Spleen (tissue), 11 donors: ENCODE results near the gene MYO18A. TPM values are rescaled to one million over a fixed set of nuclear protein-coding genes. Genes with fewer than 3 reads are reported as not detected.
"Not testable (repeated sequence)": the region's sequence is repeated elsewhere in the genome, so short reads cannot be mapped to it uniquely, and the experiment has no call there.

Source experiments
- DNase-seq: peaks from one replicate; pipeline ENCODE4 v3.0.0-alpha.2; 2020
- H3K27ac ChIP-seq, 8 donors: fragments of 200-600 bp; sonication (generic) in 7 of 8; 1 replicate in 4 of 8; 2 replicates in 4 of 8; pipeline versions ENCODE4 v1.5.0 to v1.8.0; 2016 to 2021; ENCODE audit warnings: inconsistent platforms in 4 of 8, mild to moderate bottlenecking in 4 of 8, moderate library complexity in 1 of 8
- H3K27me3 ChIP-seq, 7 donors: fragments of 200-600 bp; sonication (generic) in 6 of 7; replicated peaks in 1 of 7; 1 replicate in 4 of 7; 2 replicates in 3 of 7; pipeline versions ENCODE4 v1.5.0 to v1.8.0; 2016 to 2021; ENCODE audit warnings: inconsistent platforms in 3 of 7, mild to moderate bottlenecking in 1 of 7
- H3K36me3 ChIP-seq, 6 donors: fragments of 200-600 bp; sonication (generic) in 5 of 6; 1 replicate in 4 of 6; 2 replicates in 2 of 6; pipeline versions ENCODE4 v1.5.0 to v1.8.0; 2016 to 2021; ENCODE audit warnings: inconsistent platforms in 2 of 6
- H3K4me1 ChIP-seq, 6 donors: fragments of 200-600 bp; sonication (generic) in 5 of 6; 1 replicate in 3 of 6; 2 replicates in 3 of 6; pipeline versions ENCODE4 v1.5.0 to v1.8.0; 2016 to 2021; ENCODE audit warnings: inconsistent platforms in 3 of 6
- H3K4me3 ChIP-seq, 8 donors: fragments of 200-600 bp; sonication (generic) in 7 of 8; 1 replicate in 4 of 8; 2 replicates in 4 of 8; pipeline versions ENCODE4 v1.5.0 to v1.8.0; 2016 to 2021; ENCODE audit warnings: inconsistent platforms in 4 of 8, mild to moderate bottlenecking in 4 of 8, moderate library complexity in 2 of 8
- H3K9me3 ChIP-seq, 8 donors: fragments of 200-600 bp; sonication (generic) in 7 of 8; 1 replicate in 4 of 8; 2 replicates in 4 of 8; pipeline versions ENCODE4 v1.5.0 to v1.8.0; 2016 to 2021; ENCODE audit warnings: inconsistent platforms in 4 of 8
- CTCF ChIP-seq, 11 experiments: fragments of 200-600 bp in 7 of 11; fragments of 450-650 bp in 4 of 11; sonication (generic) in 4 of 11; IDR thresholded peaks in 8 of 11; conservative IDR thresholded peaks in 3 of 11; 1 replicate in 7 of 11; 2 replicates in 4 of 11; pipeline versions ENCODE4 v1.4.0 to v1.8.0; 2016 to 2021; ENCODE audit warnings: antibody characterized with exemption in 11 of 11, inconsistent platforms in 4 of 11, mild to moderate bottlenecking in 1 of 11
- POLR2A ChIP-seq, 3 donors: fragments of 450-650 bp; IDR thresholded peaks; one replicate each; pipeline ENCODE4 v1.5.1; 2017; ENCODE audit warnings: antibody characterized with exemption in 3 of 3, mild to moderate bottlenecking in 1 of 3
- POLR2AphosphoS5 ChIP-seq, 3 donors: sonication (generic); formaldehyde crosslinking; IDR thresholded peaks; one replicate each; pipeline ENCODE4 v1.5.1; 2017; ENCODE audit warnings: antibody characterized with exemption in 3 of 3
- WGBS, 5 donors: extraction: QIAGEN DNeasy Blood & Tissue Kit in 3 of 5; methylation state at CpG; one replicate each; pipeline versions ENCODE4 v1.1.5 to v1.1.7; 2013 to 2018; 5-methylcytosine and 5-hydroxymethylcytosine counted together
- intact Hi-C: fragments of 100-400 bp; cut with DNase I; formaldehyde crosslinking; loops from one replicate; pipeline ENCODE4 v1.15.0; 2023; ENCODE audit warnings: low total_unique reads
- polyA plus RNA-seq, 3 donors: library from polyadenylated mRNA; stranded (reverse); fragments of 200-250 nt; gene quantifications; one replicate each; pipeline ENCODE4 v1.2.1, GENCODE V29; 2013
- total RNA-seq, 7 donors: library from RNA; depleted of rRNA in 3 of 7; stranded (reverse); fragments of >200 nt in 3 of 7; fragmentation: NEBNext Ultra II Directional in 4 of 7; extraction: Animal tissue kit (Norgen Biotek cat#: 25700) in 4 of 7; gene quantifications; one replicate each; pipeline versions ENCODE4 v1.1.0 to v1.2.1, GENCODE V29; 2016 to 2021
- donor health status: healthy with polysubstance abuse.
- donor health status: DM: no; HTN: no; CAD: no; lungs with moderate emphysema.
- donor health status: DM: no; HTN: no; CAD: no.
- donor health status: Bipolar disorder and iron deficiency.
- donor health status: healthy.
- donor health status: DM: no; HTN: no; CAD: no.
- donor health status: DM: yes; HTN: yes; CAD: no.

The MYO18A gene
- total and polyA plus RNA-seq, 10 donors: 24.2 to 114 (median 68.0) TPM

GRCh38 chr17:29210879-29211278, 30.7 kb upstream of the MYO18A start:
- no peaks in the 10 kb centered on the region for H3K36me3 ChIP-seq
- no peak overlapping the region for H3K4me3 ChIP-seq
- WGBS, 5 donors: 68 to 76% (median 72%) methylated on average over 2 of the region's 2 CpGs
- no peaks in the 10 kb centered on the region for H3K27me3 ChIP-seq
- intact Hi-C loops: no loop called here
- no peak for DNase-seq
- H3K27ac ChIP-seq: no peak overlapping the region
- no peak for TF ChIP-seq POLR2AphosphoS5 (IDR thresholded peaks at IDR 0.05)
- TF ChIP-seq CTCF (IDR thresholded peaks at IDR 0.05 in 8 of 11, conservative IDR thresholded peaks at IDR 0.05 in 3 of 11): no peak
- no peak for TF ChIP-seq POLR2A (IDR thresholded peaks at IDR 0.05)
- no peaks in the 10 kb centered on the region for H3K4me1 ChIP-seq
- no peaks in the 10 kb centered on the region for H3K9me3 ChIP-seq

- 85 to 94% (median 91%) methylated on average over 4 to 5 of the region's 5 CpGs for WGBS, 5 donors
- no peak overlapping the region for H3K4me3 ChIP-seq
Measured at GRCh38 chr17:29209073-29209472, 28.9 kb upstream of the MYO18A start.

GRCh38 chr17:29207975-29208374, 27.8 kb upstream of the MYO18A start:
- Histone ChIP-seq H3K27ac (no peak overlapping the region), H3K9me3 (no peaks in the 10 kb centered on the region), H3K27me3 (peaks cover 0 to 5% (median 0%) of the 10 kb centered on the region in 7 donors), H3K4me3 (no peak overlapping the region), H3K4me1 (no peaks in the 10 kb centered on the region), H3K36me3 (no peaks in the 10 kb centered on the region)
- TF ChIP-seq POLR2A (IDR thresholded peaks at IDR 0.05) (no peak), POLR2AphosphoS5 (IDR thresholded peaks at IDR 0.05) (no peak), CTCF (IDR thresholded peaks at IDR 0.05 in 8 of 11, conservative IDR thresholded peaks at IDR 0.05 in 3 of 11) (no peak)
- DNase-seq: no peak
- intact Hi-C loops: no loop called here
- 68 to 87% (median 81%) methylated on average over 2 of the region's 2 CpGs for WGBS, 5 donors

More at GRCh38 chr17:29209073-29209472, 28.9 kb upstream of the MYO18A start:
- peaks cover 0 to 5% (median 0%) of the 10 kb centered on the region in 7 donors for H3K27me3 ChIP-seq
- intact Hi-C loops: no loop called here
- no peak for DNase-seq
- no peaks in the 10 kb centered on the region for H3K36me3 ChIP-seq
- H3K9me3 ChIP-seq: no peaks in the 10 kb centered on the region
- no peak overlapping the region for H3K27ac ChIP-seq
- TF ChIP-seq POLR2A (IDR thresholded peaks at IDR 0.05) (no peak), POLR2AphosphoS5 (IDR thresholded peaks at IDR 0.05) (no peak), CTCF (IDR thresholded peaks at IDR 0.05 in 8 of 11, conservative IDR thresholded peaks at IDR 0.05 in 3 of 11) (no peak)
- H3K4me1 ChIP-seq: no peaks in the 10 kb centered on the region

GRCh38 chr17:29205047-29205446, 24.8 kb upstream of the MYO18A start:
- peaks cover 0 to 5% (median 0%) of the 10 kb centered on the region in 7 donors for H3K27me3 ChIP-seq
- H3K36me3 ChIP-seq: no peaks in the 10 kb centered on the region
- TF ChIP-seq POLR2A (IDR thresholded peaks at IDR 0.05) (no peak), CTCF (IDR thresholded peaks at IDR 0.05 in 8 of 11, conservative IDR thresholded peaks at IDR 0.05 in 3 of 11) (no peak), POLR2AphosphoS5 (IDR thresholded peaks at IDR 0.05) (no peak)
- no peak overlapping the region for H3K4me3 ChIP-seq
- no peaks in the 10 kb centered on the region for H3K4me1 ChIP-seq
- DNase-seq: no peak
- no peaks in the 10 kb centered on the region for H3K9me3 ChIP-seq
- H3K27ac ChIP-seq: no peak overlapping the region
- WGBS, 5 donors: 81 to 94% (median 87%) methylated on average over 2 of the region's 2 CpGs
- intact Hi-C loops: no loop called here

- H3K36me3 ChIP-seq, intact Hi-C loops, DNase-seq, H3K4me3 ChIP-seq, H3K4me1 ChIP-seq, H3K9me3 ChIP-seq, H3K27me3 ChIP-seq, H3K27ac ChIP-seq: not testable (repeated sequence)
- 73 to 81% (median 77%) methylated on average over 16 of the region's 16 CpGs for WGBS, 5 donors
Measured at GRCh38 chr17:29204068-29204804, 24.0 kb upstream of the MYO18A start.
